Activated T-helper 2 cell treated with anti-CD3 and anti-CD28 coated beads, Interferon-gamma antibody, Interleukin-2, Interleukin-4, amounts not matched to agents 10 μg/mL and 5 μg/mL and 100 μg/mL, durations not matched to agents 14 hours and 24 hours and 36 hours (primary cell): ENCODE results near the gene ZSCAN10. TPM values are rescaled to one million over a fixed set of nuclear protein-coding genes. Genes with fewer than 3 reads are reported as not detected.
"Not testable (repeated sequence)": the region's sequence is repeated elsewhere in the genome, so short reads cannot be mapped to it uniquely, and the experiment has no call there.

Source experiments
- DNase-seq: peaks from one replicate; pipeline ENCODE4 v3.0.0; 2021; ENCODE audit warnings: low spot score
- H3K27ac Mint-ChIP-seq: one replicate; pipeline ENCODE4 v1.8.0; 2021; ENCODE audit warnings: mixed read lengths
- H3K27me3 Mint-ChIP-seq: one replicate; pipeline ENCODE4 v1.8.0; 2021; ENCODE audit warnings: low read depth, mixed read lengths
- H3K36me3 Mint-ChIP-seq: one replicate; pipeline ENCODE4 v1.8.0; 2021; ENCODE audit warnings: low read depth, mixed read lengths
- H3K4me1 Mint-ChIP-seq: one replicate; pipeline ENCODE4 v1.8.0; 2021; ENCODE audit warnings: low read depth, mixed read lengths
- H3K4me3 Mint-ChIP-seq: one replicate; pipeline ENCODE4 v1.8.0; 2021; ENCODE audit warnings: low read depth, mild to moderate bottlenecking, moderate library complexity, mixed read lengths
- H3K9me3 Mint-ChIP-seq: one replicate; pipeline ENCODE4 v1.8.0; 2021; ENCODE audit warnings: mixed read lengths
- intact Hi-C: fragments of 100-400 bp; cut with micrococcal nuclease; formaldehyde crosslinking; loops from one replicate; pipeline ENCODE4 v1.15.1; 2023
- total RNA-seq: library from RNA; stranded (reverse); gene quantifications from 2 replicates; pipeline ENCODE4 v1.2.3, GENCODE V29; 2022

The ZSCAN10 gene
- total RNA-seq, 1 donor from 2014 or later, result not detected

DNA sequence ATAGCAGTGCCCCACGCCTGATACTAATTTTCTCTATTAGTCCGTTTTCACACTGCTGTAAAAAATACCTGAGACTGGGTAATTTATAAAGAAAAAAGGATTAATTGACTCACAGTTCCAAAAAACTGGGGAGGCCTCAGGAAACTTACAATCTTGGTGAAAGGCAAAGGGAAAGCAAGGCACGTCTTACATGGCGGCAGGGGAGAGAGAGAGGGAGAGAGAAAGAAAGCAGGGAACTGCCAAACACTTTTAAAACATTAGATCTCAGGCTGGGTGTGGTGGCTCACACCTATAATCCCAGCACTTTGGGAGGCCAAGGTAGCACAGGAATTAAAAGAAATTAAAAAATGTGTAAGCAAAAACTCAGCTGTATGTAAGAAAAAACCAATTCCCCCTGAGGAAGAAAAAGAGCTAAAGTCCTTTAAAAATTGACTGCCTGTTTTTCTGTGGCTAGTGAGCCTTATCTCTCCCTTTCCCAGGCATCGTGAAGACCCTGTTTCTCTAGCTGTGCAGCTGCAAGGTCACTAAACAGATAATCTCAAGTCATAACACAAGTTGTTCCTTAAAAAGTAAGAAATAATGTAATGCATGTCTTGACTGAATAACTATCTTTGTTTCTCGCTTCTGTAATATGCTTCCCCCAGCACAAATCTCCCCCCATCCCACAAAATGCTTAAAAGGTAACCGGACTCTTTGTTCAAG, 14.0 kb downstream of the ZSCAN10 start:
- intact Hi-C loops, result no loop called here
- Mint-ChIP-seq H3K27ac (peak overlapping the region; percentile 64), H3K4me1 (peaks cover 39% of the 10 kb centered on the region), H3K9me3 (peaks cover 7% of the 10 kb centered on the region), H3K36me3 (peaks cover 21% of the 10 kb centered on the region), H3K4me3 (peak overlapping the region; percentile 58), H3K27me3 (no peaks in the 10 kb centered on the region)
- DNase-seq, result no peak

DNA sequence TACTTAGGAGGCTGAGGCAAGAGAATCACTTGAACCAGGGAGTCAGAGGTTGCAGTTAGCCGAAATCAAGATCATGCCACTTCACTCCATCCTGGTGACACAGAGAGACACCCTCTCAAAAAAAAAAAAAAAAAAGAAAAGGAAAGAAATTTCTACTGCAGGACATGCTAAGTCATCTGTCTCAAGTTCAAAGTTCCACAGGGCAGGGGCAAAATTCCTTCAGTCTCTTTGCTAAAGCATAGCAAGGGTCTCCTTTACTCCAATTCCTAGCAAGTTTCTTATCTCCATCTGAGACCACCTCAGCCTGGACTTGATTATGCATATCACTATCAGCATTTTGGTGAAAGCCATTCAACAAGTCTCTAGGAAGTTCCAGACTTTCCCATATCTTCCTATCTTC, 14.6 kb downstream of the ZSCAN10 start:
- Mint-ChIP-seq H3K36me3 (peaks cover 27% of the 10 kb centered on the region), H3K27ac (no peak overlapping the region), H3K4me3 (no peak overlapping the region), H3K9me3 (peaks cover 13% of the 10 kb centered on the region), H3K4me1 (peaks cover 43% of the 10 kb centered on the region), H3K27me3 (no peaks in the 10 kb centered on the region)
- intact Hi-C loops, result no loop called here
- no peak for DNase-seq

DNA sequence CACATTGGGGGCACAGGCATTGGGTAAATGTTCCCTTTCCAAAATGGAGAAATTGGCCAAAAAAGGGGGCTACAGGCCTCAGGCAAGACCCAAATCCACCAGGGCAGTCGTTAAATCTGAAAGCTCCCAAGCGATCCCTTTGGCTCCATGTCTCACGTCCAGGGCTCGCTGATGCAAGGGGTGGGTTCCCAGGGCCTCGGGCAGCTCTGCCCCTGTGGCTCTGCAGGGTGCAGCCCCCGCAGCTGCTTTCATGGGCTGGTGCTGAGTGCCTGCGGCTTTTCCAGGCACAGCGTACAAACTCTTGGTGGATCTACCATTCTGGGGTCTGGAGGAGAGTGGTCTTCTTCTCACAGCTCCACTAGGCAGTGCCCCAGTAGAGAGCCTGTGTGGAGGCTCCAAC, 15.7 kb downstream of the ZSCAN10 start:
- H3K4me3 Mint-ChIP-seq, H3K27me3 Mint-ChIP-seq, intact Hi-C loops, DNase-seq, H3K27ac Mint-ChIP-seq: not testable (repeated sequence)
- peaks cover 16% of the 10 kb centered on the region for H3K9me3 Mint-ChIP-seq
- peaks cover 37% of the 10 kb centered on the region for H3K36me3 Mint-ChIP-seq
- peaks cover 51% of the 10 kb centered on the region for H3K4me1 Mint-ChIP-seq

DNA sequence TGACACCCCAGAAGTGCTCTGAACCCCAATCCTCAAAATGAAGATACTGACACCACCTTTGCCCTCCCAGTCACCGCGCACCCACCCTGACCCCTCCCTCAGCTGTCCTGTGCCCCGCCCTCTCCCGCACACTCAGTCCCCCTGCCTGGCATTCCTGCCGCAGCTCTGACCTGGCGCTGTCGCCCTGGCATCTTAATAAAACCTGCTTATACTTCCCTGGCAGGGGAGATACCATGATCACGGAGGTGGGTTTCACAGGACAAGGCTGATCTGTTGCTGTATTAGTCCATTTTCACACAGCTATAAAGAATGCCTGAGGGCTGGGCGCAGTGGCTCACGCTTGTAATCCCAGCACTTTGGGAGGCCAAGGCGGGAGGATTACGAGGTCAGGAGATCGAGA, 17.1 kb downstream of the ZSCAN10 start:
- DNase-seq, H3K27ac Mint-ChIP-seq, H3K4me3 Mint-ChIP-seq, H3K27me3 Mint-ChIP-seq, intact Hi-C loops: not testable (repeated sequence)
- Mint-ChIP-seq H3K4me1 (peaks cover 55% of the 10 kb centered on the region), H3K9me3 (peaks cover 24% of the 10 kb centered on the region), H3K36me3 (peaks cover 50% of the 10 kb centered on the region)

DNA sequence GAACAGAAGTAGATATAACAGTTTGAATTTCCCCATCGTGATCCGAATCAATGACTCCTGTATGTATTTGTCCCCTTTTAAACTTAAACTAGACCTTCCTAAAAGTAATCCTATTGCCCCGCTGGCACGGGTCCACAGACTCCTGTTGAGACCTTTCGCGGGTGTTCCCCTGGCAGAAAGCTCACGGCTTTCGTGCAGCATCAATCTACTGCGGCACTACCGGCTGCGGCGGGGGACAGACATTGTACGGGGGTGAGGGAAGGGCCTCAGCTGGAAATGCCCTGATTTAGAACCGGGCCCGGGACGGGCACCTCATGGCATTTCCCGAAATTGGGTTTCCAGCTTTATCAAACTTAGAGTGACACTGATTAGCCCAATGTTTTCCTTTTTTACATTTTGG, 19.1 kb downstream of the ZSCAN10 start:
- intact Hi-C loops, result no loop called here
- no peak overlapping the region for H3K4me3 Mint-ChIP-seq
- peaks cover 59% of the 10 kb centered on the region for H3K4me1 Mint-ChIP-seq
- H3K9me3 Mint-ChIP-seq, result peaks cover 24% of the 10 kb centered on the region
- H3K36me3 Mint-ChIP-seq, result peaks cover 57% of the 10 kb centered on the region
- no peaks in the 10 kb centered on the region for H3K27me3 Mint-ChIP-seq
- H3K27ac Mint-ChIP-seq, result peak overlapping the region; percentile 29
- DNase-seq, result no peak

DNA sequence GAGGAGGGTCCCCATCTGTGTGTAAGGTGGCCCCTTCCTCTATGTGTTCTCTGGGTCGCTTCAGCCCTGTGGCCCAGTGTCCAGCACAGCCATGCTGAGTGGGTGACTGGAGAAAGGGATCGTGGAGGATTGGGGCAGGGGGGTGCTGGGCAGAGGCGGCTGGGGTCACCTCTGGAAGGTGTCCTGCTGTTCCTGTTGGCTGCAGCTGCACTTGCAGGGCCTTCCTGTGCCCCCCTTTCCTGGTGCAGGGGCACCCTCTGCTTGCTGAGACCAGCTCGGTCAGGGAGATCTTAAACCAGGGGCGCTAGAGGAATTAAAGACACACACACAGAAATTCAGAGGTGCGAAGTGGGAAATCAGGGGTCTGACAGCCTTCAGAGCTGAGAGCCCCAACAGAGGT, 22.5 kb downstream of the ZSCAN10 start:
- intact Hi-C loops, result no loop called here

DNA sequence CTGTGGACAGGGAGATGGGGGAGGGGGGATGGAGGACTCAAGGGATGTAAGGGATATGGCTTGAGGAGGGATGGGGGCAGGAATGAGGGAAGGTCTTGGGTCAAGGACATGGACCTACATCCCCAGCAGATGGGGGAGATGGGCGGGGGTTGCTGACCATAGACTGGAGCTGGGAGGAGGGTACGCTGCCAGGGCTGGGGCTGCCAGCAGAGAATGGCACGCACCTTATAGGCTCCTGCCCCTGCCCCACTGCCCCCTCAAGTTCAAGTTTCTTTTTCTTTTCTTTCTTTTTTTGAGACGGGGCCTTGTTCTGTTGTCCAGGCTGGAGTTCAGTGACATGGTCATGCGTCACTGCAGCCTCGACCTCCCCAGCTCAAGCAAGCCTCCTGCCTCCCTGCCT, 23.1 kb downstream of the ZSCAN10 start:
- Mint-ChIP-seq H3K27ac (peak overlapping the region; percentile 100), H3K4me1 (peaks cover 74% of the 10 kb centered on the region), H3K4me3 (peak overlapping the region; percentile 34), H3K9me3 (peaks cover 20% of the 10 kb centered on the region), H3K36me3 (peaks cover 44% of the 10 kb centered on the region)
- not testable (repeated sequence) for H3K27me3 Mint-ChIP-seq, DNase-seq
- intact Hi-C loops, result loop anchor here (1.0 to 2.0 kb wide), 3 partner anchors 9 to 25 kb away; no protein-coding TSS in a partner anchor

More for the DNA sequence above, 22.5 kb downstream of the ZSCAN10 start:
- peak overlapping the region; percentile 59 for H3K4me3 Mint-ChIP-seq
- no peak for DNase-seq
- peak overlapping the region; percentile 100 for H3K27ac Mint-ChIP-seq
- peaks cover 73% of the 10 kb centered on the region for H3K4me1 Mint-ChIP-seq
- peaks cover 24% of the 10 kb centered on the region for H3K9me3 Mint-ChIP-seq
- peaks cover 48% of the 10 kb centered on the region for H3K36me3 Mint-ChIP-seq
- no peaks in the 10 kb centered on the region for H3K27me3 Mint-ChIP-seq

DNA sequence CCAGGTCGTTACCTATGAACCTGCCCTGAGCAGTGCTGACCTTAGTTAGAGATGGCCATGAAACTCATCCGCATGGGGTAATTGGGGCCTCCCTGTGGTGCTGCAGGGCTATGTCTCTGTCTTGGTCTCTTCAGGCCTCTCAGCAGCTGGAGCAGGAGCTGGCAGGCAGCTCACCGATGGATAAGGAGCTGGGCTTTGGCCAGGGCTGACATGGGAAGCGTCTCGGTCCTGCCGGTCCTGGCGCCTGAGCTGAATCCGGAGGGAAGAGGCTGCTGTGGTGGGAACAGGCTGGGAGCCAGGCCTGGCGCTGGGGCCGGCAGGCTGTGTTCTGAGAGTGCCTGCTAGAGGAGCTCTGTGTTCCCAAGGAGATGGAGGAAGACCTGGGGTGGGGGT, 23.6 kb downstream of the ZSCAN10 start:
- Mint-ChIP-seq H3K27me3 (no peaks in the 10 kb centered on the region), H3K9me3 (peaks cover 17% of the 10 kb centered on the region), H3K27ac (peak overlapping the region; percentile 100), H3K4me1 (peaks cover 71% of the 10 kb centered on the region), H3K36me3 (peaks cover 40% of the 10 kb centered on the region), H3K4me3 (peak overlapping the region; percentile 81)
- intact Hi-C loops, result loop anchor here (1.0 to 2.0 kb wide), 3 partner anchors 8 to 25 kb away; no protein-coding TSS in a partner anchor
- DNase-seq, result no peak

DNA sequence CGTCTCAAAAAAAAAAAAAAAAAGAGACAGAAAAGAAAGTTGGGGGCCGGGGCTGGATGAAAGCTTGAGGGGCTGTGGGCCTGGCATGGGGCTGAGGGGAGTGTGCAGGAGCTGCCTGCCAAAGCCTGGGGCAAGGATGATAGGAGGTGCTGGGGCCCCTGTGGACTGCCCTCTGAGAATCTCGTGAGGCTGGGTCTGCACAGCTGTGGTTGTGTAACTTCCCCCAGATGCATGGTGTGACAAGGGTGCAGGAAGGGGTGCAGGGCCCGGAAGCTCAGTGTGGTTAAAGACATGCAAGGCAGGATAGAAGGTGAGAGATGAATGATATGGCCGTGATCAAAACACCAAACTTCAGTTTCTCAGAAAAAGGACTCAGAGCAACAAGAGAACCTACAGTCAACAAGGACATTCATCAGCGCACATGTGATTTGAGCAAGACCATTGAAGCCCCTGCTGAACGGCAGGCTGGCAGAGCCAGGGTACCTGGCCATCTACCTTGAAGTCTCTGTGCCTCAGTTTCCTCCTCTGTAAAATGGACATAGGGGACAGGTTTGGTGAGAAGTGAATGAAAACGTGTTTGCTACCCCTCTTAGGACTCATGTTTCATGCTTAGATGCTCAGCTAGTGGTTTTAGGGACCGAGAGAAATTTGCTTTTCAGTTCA, 24.1 kb downstream of the ZSCAN10 start:
- peak; percentile 90 for DNase-seq
- Mint-ChIP-seq H3K4me3 (peak overlapping the region; percentile 81), H3K36me3 (peaks cover 39% of the 10 kb centered on the region), H3K4me1 (peaks cover 75% of the 10 kb centered on the region), H3K27ac (peak overlapping the region; percentile 100), H3K27me3 (no peaks in the 10 kb centered on the region), H3K9me3 (peaks cover 15% of the 10 kb centered on the region)
- intact Hi-C loops, result loop anchor here (1.0 to 2.0 kb wide), 3 partner anchors 8 to 26 kb away; no protein-coding TSS in a partner anchor

DNA sequence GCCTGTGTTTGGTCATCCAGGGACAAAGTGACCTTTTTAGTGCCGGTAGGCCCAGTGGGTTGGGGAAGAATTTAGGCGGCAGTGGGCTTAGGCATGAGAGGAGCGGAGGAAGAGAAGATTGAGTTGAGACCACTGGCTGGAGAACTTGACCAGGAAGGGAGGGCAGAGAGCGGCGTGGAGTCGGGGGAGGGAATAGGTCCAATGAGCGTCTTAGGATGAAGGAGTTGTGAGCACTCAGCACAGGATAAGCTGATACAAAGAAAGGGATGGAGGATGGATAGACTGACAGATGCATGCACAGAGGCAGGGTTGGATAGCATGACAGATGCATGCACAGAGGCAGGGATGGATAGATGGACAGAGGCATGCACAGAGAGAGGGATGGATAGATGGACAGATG, 25.6 kb downstream of the ZSCAN10 start:
- peak overlapping the region; percentile 100 for H3K27ac Mint-ChIP-seq
- H3K27me3 Mint-ChIP-seq, result no peaks in the 10 kb centered on the region
- peak overlapping the region; percentile 81 for H3K4me3 Mint-ChIP-seq
- peaks cover 8% of the 10 kb centered on the region for H3K9me3 Mint-ChIP-seq
- peaks cover 76% of the 10 kb centered on the region for H3K4me1 Mint-ChIP-seq
- H3K36me3 Mint-ChIP-seq, result peaks cover 39% of the 10 kb centered on the region
- intact Hi-C loops, result no loop called here
- no peak for DNase-seq

DNA sequence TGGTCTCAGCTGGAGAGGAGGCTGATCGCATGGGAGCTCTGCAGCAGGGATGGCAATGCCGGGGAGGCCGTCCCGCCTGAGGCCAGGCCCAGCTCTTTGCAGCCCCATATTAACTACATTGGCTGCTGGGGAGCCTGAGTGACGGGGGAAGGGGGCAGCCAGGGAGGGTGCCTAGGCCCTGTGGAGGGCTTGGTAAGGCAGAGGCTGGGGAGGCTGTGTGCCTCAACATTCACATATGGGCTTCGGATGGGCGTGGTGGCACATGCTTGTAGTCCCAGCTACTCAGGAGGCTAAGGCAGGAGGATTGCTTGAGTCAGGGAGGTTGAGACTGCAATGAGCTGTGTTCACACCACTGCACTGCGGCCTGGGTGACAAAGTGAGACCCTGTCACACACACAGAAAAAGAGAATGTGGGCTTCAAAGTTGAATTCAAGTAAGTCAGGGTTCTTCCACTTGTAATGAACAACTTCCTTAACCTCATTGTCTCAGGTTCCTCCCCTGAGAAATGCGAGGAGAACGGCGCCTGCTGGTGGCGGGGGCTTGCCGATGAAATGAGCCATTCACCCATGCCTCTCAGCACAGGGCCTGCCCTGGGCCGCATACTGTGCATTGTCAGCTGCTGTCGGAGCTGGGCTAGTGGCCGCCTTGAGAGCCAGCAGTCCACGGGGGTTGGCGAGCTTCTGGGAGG, 26.4 kb downstream of the ZSCAN10 start:
- DNase-seq, H3K27me3 Mint-ChIP-seq, H3K4me3 Mint-ChIP-seq, H3K9me3 Mint-ChIP-seq, intact Hi-C loops: not testable (repeated sequence)
- H3K27ac Mint-ChIP-seq, result peak overlapping the region; percentile 100
- H3K4me1 Mint-ChIP-seq, result peaks cover 74% of the 10 kb centered on the region
- peaks cover 39% of the 10 kb centered on the region for H3K36me3 Mint-ChIP-seq

DNA sequence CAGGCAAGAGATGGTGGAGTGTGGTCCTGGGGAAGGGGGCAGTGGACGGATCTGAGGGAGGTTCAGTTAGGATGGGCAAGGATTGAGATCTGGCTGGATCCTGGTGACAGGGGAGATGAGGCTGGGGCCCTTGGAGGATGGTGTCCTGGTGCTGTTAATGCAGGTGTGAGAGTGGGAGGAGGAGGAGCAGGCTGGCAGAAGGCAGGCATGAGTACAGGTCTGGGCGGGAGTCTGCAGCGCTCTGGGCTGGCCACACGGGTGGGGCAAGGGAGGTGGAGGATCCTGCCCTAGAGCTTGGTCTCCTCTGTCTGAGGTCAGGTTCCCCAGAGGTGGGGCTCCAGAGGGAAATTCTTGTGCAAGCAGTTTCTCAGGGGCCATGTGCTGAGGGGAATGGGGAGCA, 26.9 kb downstream of the ZSCAN10 start:
- H3K9me3 Mint-ChIP-seq, DNase-seq, intact Hi-C loops, H3K27me3 Mint-ChIP-seq: not testable (repeated sequence)
- Mint-ChIP-seq H3K27ac (peak overlapping the region; percentile 84), H3K36me3 (peaks cover 40% of the 10 kb centered on the region), H3K4me1 (peaks cover 74% of the 10 kb centered on the region), H3K4me3 (peak overlapping the region; percentile 1)

DNA sequence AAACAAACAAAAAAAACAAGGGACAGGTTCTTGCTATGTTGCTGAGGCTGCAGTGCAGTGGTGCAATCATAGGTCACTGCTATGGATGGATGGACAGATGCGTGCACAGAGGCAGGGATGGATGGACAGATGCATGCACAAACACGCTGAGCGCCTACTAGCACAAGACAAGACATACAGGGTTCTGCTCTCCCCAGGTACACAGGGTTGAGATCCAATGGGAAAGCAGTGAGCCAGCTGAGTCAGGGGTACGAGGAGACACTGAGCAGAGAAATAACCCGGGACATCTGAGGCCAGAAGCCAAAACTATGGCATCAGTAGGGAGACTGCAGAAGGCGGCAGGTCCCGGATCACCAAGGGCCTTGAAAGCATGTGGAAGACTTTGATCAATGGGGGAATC, 27.4 kb downstream of the ZSCAN10 start:
- peaks cover 39% of the 10 kb centered on the region for H3K36me3 Mint-ChIP-seq
- H3K4me1 Mint-ChIP-seq, result peaks cover 71% of the 10 kb centered on the region
- no peak overlapping the region for H3K4me3 Mint-ChIP-seq

More for the DNA sequence above, 27.4 kb downstream of the ZSCAN10 start:
- H3K9me3 Mint-ChIP-seq, result no peaks in the 10 kb centered on the region
- peak overlapping the region; percentile 84 for H3K27ac Mint-ChIP-seq
- H3K27me3 Mint-ChIP-seq, result no peaks in the 10 kb centered on the region
- DNase-seq, result no peak
- intact Hi-C loops, result no loop called here
